ENCODE measurements around the gene TSC22D1. TPM values are rescaled to one million over a fixed set of nuclear protein-coding genes. Genes with fewer than 3 reads are reported as not detected.

TSC22D1 gene
- total RNA-seq, 1 experiment from 2014 or later, result 37.2 TPM

DNA sequence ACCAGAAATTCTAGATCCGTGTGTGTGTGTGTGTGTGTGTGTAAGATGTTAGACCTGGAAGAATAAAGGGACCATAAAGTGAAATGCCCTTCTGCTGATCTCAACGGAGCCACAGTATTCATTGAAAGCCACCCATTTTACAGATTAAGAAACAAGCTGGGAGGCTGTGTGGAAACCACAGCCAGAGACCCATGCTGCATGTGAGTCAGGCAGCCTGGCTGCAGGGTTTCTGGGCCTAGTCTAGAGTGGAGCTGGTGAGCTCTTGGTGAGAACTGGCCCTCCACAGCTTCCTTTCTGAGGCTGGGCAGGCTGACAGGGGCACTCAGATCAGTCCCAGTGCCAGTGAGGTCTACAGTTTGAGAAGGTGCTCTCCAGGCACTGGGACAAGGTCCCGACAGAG, 127.3 kb downstream of the TSC22D1 start:
- no peaks in the 10 kb centered on the region for H3K9me3 ChIP-seq (ENCODE audit: low read depth, low read length, poor library complexity, severe bottlenecking)
- no peak overlapping the region for H3K4me3 ChIP-seq (ENCODE audit: low read depth, low read length, poor library complexity, severe bottlenecking)
- DNase-seq (ENCODE audit: low spot score), result no peak
- CTCF ChIA-PET, result no interaction called here
- no peaks in the 10 kb centered on the region for H3K36me3 ChIP-seq (ENCODE audit: insufficient read depth, low read length, poor library complexity, severe bottlenecking)
- intact Hi-C loops (cut with micrococcal nuclease; ENCODE audit: unreplicated experiment), result no loop called here
- no peak overlapping the region for H3K27ac ChIP-seq (ENCODE audit: low read depth, low read length, poor library complexity, severe bottlenecking)
- no peaks in the 10 kb centered on the region for H3K4me1 ChIP-seq (ENCODE audit: insufficient read depth, low read length, poor library complexity, severe bottlenecking)
- TF ChIP-seq EZH2 (IDR thresholded peaks at IDR 0.05; ENCODE audit: borderline replicate concordance, low read depth, low read length, poor library complexity, severe bottlenecking), result no peak
- TF ChIP-seq, protein P1, sequence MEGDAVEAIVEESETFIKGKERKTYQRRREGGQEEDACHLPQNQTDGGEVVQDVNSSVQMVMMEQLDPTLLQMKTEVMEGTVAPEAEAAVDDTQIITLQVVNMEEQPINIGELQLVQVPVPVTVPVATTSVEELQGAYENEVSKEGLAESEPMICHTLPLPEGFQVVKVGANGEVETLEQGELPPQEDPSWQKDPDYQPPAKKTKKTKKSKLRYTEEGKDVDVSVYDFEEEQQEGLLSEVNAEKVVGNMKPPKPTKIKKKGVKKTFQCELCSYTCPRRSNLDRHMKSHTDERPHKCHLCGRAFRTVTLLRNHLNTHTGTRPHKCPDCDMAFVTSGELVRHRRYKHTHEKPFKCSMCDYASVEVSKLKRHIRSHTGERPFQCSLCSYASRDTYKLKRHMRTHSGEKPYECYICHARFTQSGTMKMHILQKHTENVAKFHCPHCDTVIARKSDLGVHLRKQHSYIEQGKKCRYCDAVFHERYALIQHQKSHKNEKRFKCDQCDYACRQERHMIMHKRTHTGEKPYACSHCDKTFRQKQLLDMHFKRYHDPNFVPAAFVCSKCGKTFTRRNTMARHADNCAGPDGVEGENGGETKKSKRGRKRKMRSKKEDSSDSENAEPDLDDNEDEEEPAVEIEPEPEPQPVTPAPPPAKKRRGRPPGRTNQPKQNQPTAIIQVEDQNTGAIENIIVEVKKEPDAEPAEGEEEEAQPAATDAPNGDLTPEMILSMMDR (conservative IDR thresholded peaks at IDR 0.05; ENCODE audit: low read depth, low read length), result no peak
- POLR2A ChIA-PET (ENCODE audit: low non-redundant PET), result no interaction called here
- BruUV-seq (replicated peaks), result no TSS peak
- no peaks in the 10 kb centered on the region for H3K27me3 ChIP-seq (replicated peaks; ENCODE audit: insufficient read depth, low read depth, low read length, poor library complexity)

DNA sequence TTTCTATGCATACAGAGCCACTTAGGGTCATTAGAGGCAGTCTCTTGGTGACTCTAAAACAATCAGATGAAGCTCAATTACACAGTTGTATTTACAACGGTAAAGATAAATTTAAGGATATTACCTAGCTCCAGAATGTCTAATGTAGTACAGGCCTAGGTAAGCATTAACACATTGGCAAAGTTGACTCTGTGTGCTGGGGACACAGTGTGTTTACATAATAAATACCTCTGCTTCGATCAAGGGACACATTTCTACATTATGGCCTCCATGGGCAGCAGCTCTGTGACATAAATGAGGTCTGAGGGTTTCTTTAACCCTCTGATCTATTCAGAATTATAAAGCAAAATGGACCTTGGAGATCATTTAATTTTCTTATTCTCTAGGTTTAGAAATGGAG, 127.8 kb downstream of the TSC22D1 start:
- Histone ChIP-seq H3K27ac (ENCODE audit: low read depth, low read length, poor library complexity, severe bottlenecking) (no peak overlapping the region), H3K9me3 (ENCODE audit: low read depth, low read length, poor library complexity, severe bottlenecking) (no peaks in the 10 kb centered on the region), H3K4me1 (ENCODE audit: insufficient read depth, low read length, poor library complexity, severe bottlenecking) (no peaks in the 10 kb centered on the region), H3K4me3 (ENCODE audit: low read depth, low read length, poor library complexity, severe bottlenecking) (no peak overlapping the region), H3K27me3 (replicated peaks; ENCODE audit: insufficient read depth, low read depth, low read length, poor library complexity) (no peaks in the 10 kb centered on the region), H3K36me3 (ENCODE audit: insufficient read depth, low read length, poor library complexity, severe bottlenecking) (no peaks in the 10 kb centered on the region)
- no peak for TF ChIP-seq EZH2 (IDR thresholded peaks at IDR 0.05; ENCODE audit: borderline replicate concordance, low read depth, low read length, poor library complexity, severe bottlenecking)
- TF ChIP-seq, protein P1 (conservative IDR thresholded peaks at IDR 0.05; ENCODE audit: low read depth, low read length), result no peak
- no peak for DNase-seq (ENCODE audit: low spot score)
- CTCF ChIA-PET, result no interaction called here
- no TSS peak for BruUV-seq (replicated peaks)
- intact Hi-C loops (cut with micrococcal nuclease; ENCODE audit: unreplicated experiment), result no loop called here
- POLR2A ChIA-PET (ENCODE audit: low non-redundant PET), result no interaction called here

DNA sequence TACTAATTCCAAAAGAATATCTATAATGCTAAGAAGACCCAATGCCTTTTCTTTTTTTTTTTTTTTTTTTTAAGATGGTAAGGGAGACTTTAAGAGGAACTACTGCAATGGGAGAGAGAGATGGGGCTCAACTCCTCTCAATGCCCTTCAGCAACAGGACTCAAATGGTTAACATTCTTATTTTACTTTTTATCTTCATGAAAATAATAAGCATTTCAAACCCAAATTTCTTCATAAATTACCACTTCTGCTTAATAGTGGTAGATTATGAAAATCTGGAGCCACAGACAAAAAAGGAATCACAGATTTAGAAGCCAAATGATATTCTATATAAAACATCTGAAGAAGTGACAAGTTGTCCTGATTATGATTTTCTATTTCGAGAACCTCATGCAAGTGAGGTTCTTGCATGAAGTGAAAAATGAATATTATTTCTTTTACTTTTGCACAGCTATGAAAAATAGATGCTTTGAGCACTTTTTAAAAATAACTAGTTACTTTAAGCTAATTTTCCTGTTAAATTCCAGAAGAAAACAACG, 128.3 kb downstream of the TSC22D1 start:
- CTCF ChIA-PET, result no interaction called here
- Histone ChIP-seq H3K4me1 (ENCODE audit: insufficient read depth, low read length, poor library complexity, severe bottlenecking) (no peaks in the 10 kb centered on the region), H3K4me3 (ENCODE audit: low read depth, low read length, poor library complexity, severe bottlenecking) (no peak overlapping the region), H3K27me3 (replicated peaks; ENCODE audit: insufficient read depth, low read depth, low read length, poor library complexity) (no peaks in the 10 kb centered on the region), H3K9me3 (ENCODE audit: low read depth, low read length, poor library complexity, severe bottlenecking) (no peaks in the 10 kb centered on the region), H3K27ac (ENCODE audit: low read depth, low read length, poor library complexity, severe bottlenecking) (no peak overlapping the region), H3K36me3 (ENCODE audit: insufficient read depth, low read length, poor library complexity, severe bottlenecking) (no peaks in the 10 kb centered on the region)
- no TSS peak for BruUV-seq (replicated peaks)
- POLR2A ChIA-PET (ENCODE audit: low non-redundant PET), result no interaction called here
- intact Hi-C loops (cut with micrococcal nuclease; ENCODE audit: unreplicated experiment), result no loop called here
- TF ChIP-seq, protein P1 (conservative IDR thresholded peaks at IDR 0.05; ENCODE audit: low read depth, low read length), result no peak
- no peak for TF ChIP-seq EZH2 (IDR thresholded peaks at IDR 0.05; ENCODE audit: borderline replicate concordance, low read depth, low read length, poor library complexity, severe bottlenecking)
- no peak for DNase-seq (ENCODE audit: low spot score)

Measured in A673 (cell line).